ENCODE measurements around the gene TNS1. TPM values are rescaled to one million over a fixed set of nuclear protein-coding genes. Genes with fewer than 3 reads are reported as not detected.

TNS1 gene
- total RNA-seq, 1 donor from 2014 or later, result 449 TPM

GRCh38 chr2:217947383-217948350 lies 55.1 kb downstream of the TNS1 start:
- peak; percentile 71 for DNase-seq (ENCODE audit: low spot score)

DNA sequence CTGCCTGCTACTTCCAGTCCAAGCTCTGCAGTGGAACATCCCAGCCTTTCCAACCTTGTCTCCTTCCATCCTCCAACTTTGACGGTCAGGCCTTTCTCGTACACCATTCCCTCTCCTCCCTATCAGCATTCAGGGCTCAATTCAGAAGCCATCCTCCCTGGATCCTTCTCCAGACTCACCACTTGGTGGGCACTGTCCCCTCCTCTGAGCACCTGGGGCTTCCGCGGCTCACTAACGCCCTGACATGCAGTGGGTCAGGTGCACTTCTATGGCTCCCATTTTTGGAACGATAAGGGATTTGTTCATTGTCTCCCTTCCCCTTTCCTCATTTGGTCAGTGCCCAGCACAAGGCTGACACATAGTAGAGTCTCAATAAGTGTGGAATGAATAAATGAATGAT lies 56.7 kb downstream of the TNS1 start:
- peak; percentile 49 for DNase-seq (ENCODE audit: low spot score)

- DNase-seq (ENCODE audit: low spot score), result peak; percentile 45
Measured at GRCh38 chr2:217945530-217945929, 57.3 kb downstream of the TNS1 start.

GRCh38 chr2:217944923-217945322 lies 57.9 kb downstream of the TNS1 start:
- no peak for DNase-seq (ENCODE audit: low spot score)

- no peak for DNase-seq (ENCODE audit: low spot score)
Measured at GRCh38 chr2:217944366-217944765, 58.4 kb downstream of the TNS1 start.

GRCh38 chr2:217943446-217944321 lies 59.1 kb downstream of the TNS1 start:
- DNase-seq (ENCODE audit: low spot score), result no peak

DNA sequence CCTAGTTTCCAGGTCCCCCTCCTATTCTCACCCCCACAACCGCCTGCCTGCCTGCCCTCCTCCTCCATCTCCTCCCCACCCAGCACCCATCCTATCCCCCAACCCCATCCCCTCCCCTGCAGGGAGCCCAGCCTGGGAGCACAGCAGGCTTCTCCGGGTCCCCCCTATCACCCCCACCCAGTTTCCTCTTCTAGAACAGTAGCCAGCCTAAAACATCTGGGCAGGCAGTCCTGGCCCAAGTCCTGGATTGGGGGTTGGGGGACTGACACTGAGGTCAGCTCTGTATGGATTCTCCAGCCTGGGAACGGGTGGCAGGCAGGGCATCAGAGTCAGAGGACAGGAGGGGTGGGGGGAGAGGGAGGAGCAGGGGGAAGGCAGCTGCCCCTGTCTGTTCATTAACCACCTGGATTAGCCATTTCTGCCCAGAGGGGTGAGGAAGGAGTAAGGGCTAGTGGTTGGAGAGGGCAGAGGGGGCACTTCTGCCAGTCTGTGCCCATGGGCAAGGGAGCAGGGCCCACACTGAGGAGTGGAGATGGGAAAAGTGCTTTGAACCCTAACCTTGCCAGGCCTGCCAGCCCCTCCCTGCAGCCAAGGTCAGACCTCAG lies 60.0 kb downstream of the TNS1 start:
- DNase-seq (ENCODE audit: low spot score), result no peak

GRCh38 chr2:217941886-217942728 lies 60.7 kb downstream of the TNS1 start:
- no peak for DNase-seq (ENCODE audit: low spot score)

DNA sequence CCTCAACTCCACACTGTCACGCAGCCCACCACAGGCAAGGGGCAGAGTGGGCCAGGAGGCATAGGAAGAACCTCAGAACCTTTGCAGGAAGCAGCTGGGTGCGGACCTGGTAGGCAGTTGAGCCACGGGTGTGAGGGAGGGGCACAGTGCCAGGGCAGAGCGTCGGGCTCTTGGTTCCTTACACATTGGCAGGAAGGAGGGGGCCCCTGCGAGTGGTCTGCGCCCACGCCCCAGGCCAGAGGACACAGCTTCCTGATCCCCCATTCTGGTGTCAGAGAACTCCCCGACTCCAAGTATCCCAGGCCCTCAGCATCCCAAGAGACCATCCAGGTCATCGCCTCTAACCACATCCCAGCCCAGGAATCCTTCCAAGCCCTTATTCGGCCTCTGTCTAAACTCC lies 61.5 kb downstream of the TNS1 start:
- DNase-seq (ENCODE audit: low spot score), result no peak

DNA sequence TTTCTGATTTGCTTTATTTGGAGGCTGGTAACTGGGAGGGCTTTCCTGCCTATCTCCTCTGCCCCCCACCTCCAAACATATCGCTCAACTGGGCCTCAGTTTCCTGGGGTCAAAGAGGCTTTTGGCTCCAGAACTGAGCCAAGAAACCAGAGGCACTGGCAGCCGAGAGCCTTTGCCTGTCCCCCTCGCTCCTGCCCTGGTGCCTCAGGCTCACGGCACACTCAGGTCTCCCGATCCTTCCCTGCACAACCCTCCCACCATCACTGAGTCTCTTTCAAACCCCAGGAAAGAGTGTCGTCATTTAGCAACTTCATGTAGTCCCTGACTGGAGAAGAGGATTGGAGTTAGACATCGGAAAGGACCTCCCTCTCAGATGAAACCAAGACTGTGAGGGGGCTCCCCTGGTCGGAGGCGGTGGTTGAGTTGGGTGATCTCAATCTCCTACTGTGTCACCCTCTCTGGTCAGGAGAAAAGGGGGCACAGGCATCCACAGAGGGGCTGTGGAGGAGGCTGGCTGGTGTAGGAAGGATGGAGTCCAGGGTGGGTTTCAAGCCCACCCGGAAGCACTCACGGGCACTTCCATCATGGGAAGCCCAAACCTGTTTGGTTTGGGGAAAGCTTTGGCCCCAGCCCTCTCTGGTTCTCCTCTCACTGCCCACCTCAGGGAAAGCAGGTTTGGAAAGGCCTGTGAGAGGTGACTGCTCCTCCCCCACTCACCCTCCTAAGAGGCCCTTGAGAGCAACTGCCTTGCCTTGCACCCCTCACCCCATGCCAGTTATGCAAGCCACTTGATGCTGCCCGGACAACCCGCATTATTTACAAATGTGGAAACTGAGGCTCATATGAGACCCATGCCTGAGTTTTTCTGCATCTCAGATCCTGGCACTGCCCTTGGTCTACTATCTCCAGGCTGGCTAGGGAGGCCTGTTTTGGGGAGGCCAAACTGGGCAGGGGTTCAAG lies 62.3 kb downstream of the TNS1 start:
- no peak for DNase-seq (ENCODE audit: low spot score)

GRCh38 chr2:217939629-217940245 lies 63.1 kb downstream of the TNS1 start:
- no peak for DNase-seq (ENCODE audit: low spot score)

- no peak for DNase-seq (ENCODE audit: low spot score)
Measured at GRCh38 chr2:217939220-217939619, 63.6 kb downstream of the TNS1 start.

DNA sequence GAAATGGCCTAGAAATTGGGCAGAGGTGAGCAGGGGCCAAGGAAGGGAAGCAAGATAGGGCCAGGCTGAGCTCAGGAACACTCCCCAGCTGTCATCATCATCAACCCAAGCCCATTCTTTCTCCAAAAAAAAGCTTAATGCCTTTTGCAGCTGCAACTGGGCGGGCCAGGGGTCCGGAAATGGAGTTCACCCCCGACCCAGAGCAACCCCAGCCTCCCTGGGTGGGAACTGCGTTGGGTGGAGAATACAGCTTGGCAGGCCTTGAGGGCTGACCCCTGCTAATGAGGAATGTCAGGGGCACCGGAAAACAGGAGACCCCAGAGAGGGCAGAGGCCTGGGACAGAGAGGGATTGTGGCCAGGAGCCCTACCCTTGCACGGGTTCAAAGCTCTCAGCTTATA lies 64.8 kb downstream of the TNS1 start:
- no peak for DNase-seq (ENCODE audit: low spot score)

GRCh38 chr2:217937446-217937845 lies 65.3 kb downstream of the TNS1 start:
- no peak for DNase-seq (ENCODE audit: low spot score)

DNA sequence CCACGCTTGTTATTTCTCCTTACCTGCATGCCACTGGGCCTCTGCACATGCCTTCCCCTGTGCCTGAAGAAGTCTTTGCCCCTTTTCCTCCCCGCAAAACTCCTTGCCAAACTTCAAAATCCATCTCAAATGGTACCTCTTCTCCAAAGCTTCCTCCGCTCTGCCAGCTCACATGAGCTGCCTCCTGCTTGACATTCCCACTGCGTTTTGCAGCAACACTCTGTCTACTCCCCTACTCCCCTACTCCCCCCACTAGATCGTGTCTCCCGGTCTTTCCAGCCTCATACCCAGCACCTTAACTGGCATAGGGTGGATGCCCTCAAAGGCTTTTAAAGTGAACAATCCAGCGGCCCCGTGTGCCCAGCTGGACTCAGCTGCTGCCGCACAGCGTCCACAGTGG lies 65.8 kb downstream of the TNS1 start:
- no peak for DNase-seq (ENCODE audit: low spot score)

DNA sequence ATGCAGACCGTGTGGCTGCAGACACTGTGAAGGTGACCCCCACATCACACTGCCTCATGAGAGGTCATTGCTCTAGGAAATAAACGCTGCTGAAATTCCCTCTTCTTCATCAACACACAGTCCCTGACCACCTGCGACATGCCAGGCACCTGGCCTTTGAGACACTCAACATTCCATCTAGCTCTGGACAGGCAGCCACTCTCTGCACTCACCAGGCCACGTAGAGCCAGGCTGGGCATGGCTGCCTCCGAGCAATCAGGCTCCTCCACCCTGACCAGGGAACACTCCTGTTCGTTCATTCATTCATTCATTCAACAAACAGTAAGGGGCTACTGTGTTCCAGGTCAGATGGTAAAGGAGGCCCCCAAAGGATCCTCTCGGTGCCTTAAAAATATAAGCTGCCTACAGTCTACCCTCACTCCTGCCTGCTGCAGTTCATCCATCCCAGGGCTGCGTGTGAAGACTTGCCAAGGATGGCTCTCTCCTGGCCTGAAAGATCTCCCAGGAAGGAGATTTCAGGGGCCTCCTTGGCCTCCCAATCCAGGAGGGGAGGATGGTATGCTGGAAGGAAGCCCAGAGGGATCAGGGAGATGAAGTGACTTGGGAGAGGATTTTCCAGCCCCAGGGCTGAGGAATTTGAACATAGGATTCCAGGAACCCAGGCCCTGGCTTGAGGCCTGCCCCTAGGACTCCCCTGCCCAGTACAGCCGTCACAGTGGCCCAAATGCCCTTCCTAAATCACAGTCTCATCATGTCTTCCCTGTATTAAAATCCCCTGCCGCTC lies 66.7 kb downstream of the TNS1 start:
- no peak for DNase-seq (ENCODE audit: low spot score)

GRCh38 chr2:217935235-217935879 lies 67.4 kb downstream of the TNS1 start:
- no peak for DNase-seq (ENCODE audit: low spot score)

Measured in mesenteric fat pad (tissue), 1 donor.